H9 (cell line): Measurements from ENCODE around the gene RMDN2. TPM values are rescaled to one million over a fixed set of nuclear protein-coding genes. Genes with fewer than 3 reads are reported as not detected.

Source experiments
- DNase-seq: peaks from one replicate; pipeline ENCODE4 v3.0.0-alpha.2; 2017
- H2AFZ ChIP-seq: one replicate; pipeline ENCODE4 v1.6.1; 2013; ENCODE audit warnings: mild to moderate bottlenecking, low read length, control low read depth, moderate library complexity
- H2AK5ac ChIP-seq: 2 replicates; pipeline ENCODE4 v1.6.1; 2013; ENCODE audit warnings: low read length, control low read depth, mixed read lengths; ENCODE audit not compliant: insufficient read length
- H2BK120ac ChIP-seq: one replicate; pipeline ENCODE4 v1.6.1; 2013; ENCODE audit warnings: low read depth, mild to moderate bottlenecking, low read length, control low read depth, inconsistent platforms; ENCODE audit not compliant: poor library complexity, severe bottlenecking
- H2BK12ac ChIP-seq: 2 replicates; pipeline ENCODE4 v1.6.1; 2013; ENCODE audit warnings: low read length, control low read depth, mixed read lengths, low read depth; ENCODE audit not compliant: insufficient read length
- H2BK15ac ChIP-seq: 2 replicates; pipeline ENCODE4 v1.6.1; 2013; ENCODE audit warnings: low read depth, low read length, control low read depth
- H2BK20ac ChIP-seq: one replicate; pipeline ENCODE4 v1.6.1; 2013; ENCODE audit warnings: low read depth, mild to moderate bottlenecking, low read length, control low read depth, inconsistent platforms; ENCODE audit not compliant: poor library complexity, severe bottlenecking
- H2BK5ac ChIP-seq: 2 replicates; pipeline ENCODE4 v1.6.1; 2013; ENCODE audit warnings: low read length, control low read depth, mixed read lengths; ENCODE audit not compliant: insufficient read length
- H3K14ac ChIP-seq: 2 replicates; pipeline ENCODE4 v1.6.1; 2013; ENCODE audit warnings: low read length, control low read depth; ENCODE audit not compliant: insufficient read depth
- H3K18ac ChIP-seq: 2 replicates; pipeline ENCODE4 v1.6.1; 2013; ENCODE audit warnings: low read depth, mild to moderate bottlenecking, mixed read lengths, low read length, control low read depth; ENCODE audit not compliant: insufficient read length
- H3K23ac ChIP-seq: 2 replicates; pipeline ENCODE4 v1.6.1; 2013; ENCODE audit warnings: low read length, control low read depth, mixed read lengths, low read depth; ENCODE audit not compliant: insufficient read length
- H3K23me2 ChIP-seq: 2 replicates; pipeline ENCODE4 v1.6.1; 2013; ENCODE audit warnings: low read depth, mild to moderate bottlenecking, mixed read lengths, low read length, control low read depth; ENCODE audit not compliant: insufficient read length, poor library complexity, severe bottlenecking
- H3K27ac ChIP-seq: 2 replicates; pipeline ENCODE4 v1.5.1; 2013; ENCODE audit warnings: low read length, control low read depth, mixed read lengths, low read depth; ENCODE audit not compliant: insufficient read length
- H3K27me3 ChIP-seq: 2 replicates; pipeline ENCODE4 v1.6.1; 2013; ENCODE audit warnings: low read length, control low read depth, inconsistent platforms; ENCODE audit not compliant: insufficient read depth
- H3K4ac ChIP-seq: 2 replicates; pipeline ENCODE4 v1.6.1; 2013; ENCODE audit warnings: low read depth, mild to moderate bottlenecking, control low read depth, inconsistent platforms, low read length, moderate library complexity
- H3K4me1 ChIP-seq: 2 replicates; pipeline ENCODE4 v1.6.1; 2013; ENCODE audit warnings: low read length, control low read depth, inconsistent platforms; ENCODE audit not compliant: insufficient read depth
- H3K4me2 ChIP-seq: 2 replicates; pipeline ENCODE4 v1.6.1; 2013; ENCODE audit warnings: low read length, control low read depth, mixed read lengths; ENCODE audit not compliant: insufficient read length, insufficient read depth
- H3K56ac ChIP-seq: 2 replicates; pipeline ENCODE4 v1.6.1; 2013; ENCODE audit warnings: low read depth, mild to moderate bottlenecking, mixed read lengths, low read length, control low read depth; ENCODE audit not compliant: insufficient read length
- H3K79me1 ChIP-seq: 2 replicates; pipeline ENCODE4 v1.6.1; 2013; ENCODE audit warnings: low read depth, mild to moderate bottlenecking, moderate library complexity, low read length, control low read depth, inconsistent platforms; ENCODE audit not compliant: insufficient read depth, poor library complexity, severe bottlenecking
- H3K79me2 ChIP-seq: 2 replicates; pipeline ENCODE4 v1.6.1; 2013; ENCODE audit warnings: low read length, control low read depth, inconsistent platforms; ENCODE audit not compliant: insufficient read depth
- H3K9ac ChIP-seq: 2 replicates; pipeline ENCODE4 v1.6.1; 2013; ENCODE audit warnings: low read length, control low read depth, mixed read lengths; ENCODE audit not compliant: insufficient read length; ENCODE audit errors: extremely low read depth
- H3K9me3 ChIP-seq: one replicate; pipeline ENCODE4 v1.6.1; 2013; ENCODE audit warnings: low read depth, low read length, inconsistent platforms; ENCODE audit not compliant: control insufficient read depth
- H3T11ph ChIP-seq: one replicate; pipeline ENCODE4 v1.6.1; 2013; ENCODE audit warnings: mild to moderate bottlenecking, low read length, control low read depth, inconsistent platforms
- H4K20me1 ChIP-seq: one replicate; pipeline ENCODE4 v1.6.1; 2013; ENCODE audit not compliant: control insufficient read depth, insufficient read length, insufficient read depth
- H4K5ac ChIP-seq: 2 replicates; pipeline ENCODE4 v1.6.1; 2013; ENCODE audit warnings: low read depth, mild to moderate bottlenecking, mixed read lengths, low read length, control low read depth; ENCODE audit not compliant: insufficient read length
- H4K8ac ChIP-seq: replicated peaks from 2 replicates; pipeline ENCODE4 v1.6.1; 2013; ENCODE audit warnings: low read length, control low read depth, mixed read lengths, low read depth; ENCODE audit not compliant: insufficient read length
- H4K91ac ChIP-seq: 2 replicates; pipeline ENCODE4 v1.6.1; 2013; ENCODE audit warnings: low read depth, mild to moderate bottlenecking, moderate library complexity, mixed read lengths, low read length, control low read depth; ENCODE audit not compliant: insufficient read length
- H3K27ac Mint-ChIP-seq, 3 experiments: 2 replicates in 2 of 3; 3 replicates in 1 of 3; pipeline ENCODE4 v1.8.0; 2020 to 2021; ENCODE audit warnings: mixed read lengths in 3 of 3, mild to moderate bottlenecking in 1 of 3, moderate library complexity in 1 of 3
- H3K27me3 Mint-ChIP-seq: 2 replicates; pipeline ENCODE4 v1.8.0; 2021; ENCODE audit warnings: low read depth, mild to moderate bottlenecking, moderate library complexity, mixed read lengths
- H3K36me3 Mint-ChIP-seq, 3 experiments: 2 replicates in 2 of 3; 3 replicates in 1 of 3; pipeline ENCODE4 v1.8.0; 2020 to 2021; ENCODE audit warnings: low read depth in 3 of 3, mixed read lengths in 3 of 3; ENCODE audit not compliant: insufficient read depth in 1 of 3
- H3K4me1 Mint-ChIP-seq, 2 experiments: 2 replicates each; pipeline ENCODE4 v1.8.0; 2020; ENCODE audit warnings: mixed read lengths in 2 of 2
- H3K4me3 Mint-ChIP-seq, 2 experiments: 2 replicates in 1 of 2; 3 replicates in 1 of 2; pipeline ENCODE4 v1.8.0; 2020 to 2021; ENCODE audit warnings: mild to moderate bottlenecking in 2 of 2, mixed read lengths in 2 of 2, moderate library complexity in 1 of 2
- H3K9me3 Mint-ChIP-seq, 2 experiments: 2 replicates in 1 of 2; 3 replicates in 1 of 2; pipeline ENCODE4 v1.8.0; 2020; ENCODE audit warnings: mild to moderate bottlenecking in 2 of 2, mixed read lengths in 2 of 2, moderate library complexity in 1 of 2
- WGBS: extraction: QIAGEN DNeasy Blood & Tissue Kit; methylation state at CpG from one replicate; pipeline ENCODE4 v1.1.7; 2013; ENCODE audit warnings: missing lambda C conversion rate, low lambda C conversion rate, mixed read lengths; ENCODE audit not compliant: insufficient read length; ENCODE audit errors: extremely low coverage; 5-methylcytosine and 5-hydroxymethylcytosine counted together
- total RNA-seq: library from RNA; stranded (reverse); gene quantifications from 2 replicates; pipeline ENCODE4 v1.2.1, GENCODE V29; 2021
- TF ChIP-seq, protein P1 (sequence below): fragments of 200-600 bp; sonication (generic); conservative IDR thresholded peaks from 3 replicates; pipeline ENCODE4 v1.8.0; 2021; ENCODE audit warnings: antibody characterized with exemption, mild to moderate bottlenecking

Gene RMDN2
- total RNA-seq, 1 experiment from 2014 or later = 2.8 TPM

DNA sequence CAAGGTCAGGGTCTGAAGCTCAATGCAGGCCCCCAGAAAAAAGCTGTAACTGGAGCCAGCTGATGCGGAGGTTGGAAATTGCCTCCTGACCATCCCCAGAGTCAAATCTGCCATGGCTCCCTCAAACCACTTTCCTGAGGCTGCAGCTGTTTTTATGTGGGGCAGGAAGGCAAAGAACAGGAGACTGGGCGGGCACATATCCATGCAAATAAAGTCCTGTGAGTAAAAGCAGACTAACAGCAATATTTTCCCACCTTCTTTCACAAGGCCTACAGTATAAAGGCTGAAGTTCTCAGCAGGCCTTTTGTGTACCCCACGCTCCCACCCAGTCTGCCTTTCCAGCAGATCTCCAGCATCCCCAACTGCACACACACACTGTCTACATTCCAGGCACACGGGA lies 103.7 kb downstream of the RMDN2 start:
- no peak overlapping the region; the same call in 1 of the 2 replicates for H3K14ac ChIP-seq
- no peak overlapping the region for H3K56ac ChIP-seq
- no peaks in the 10 kb centered on the region for H3K79me1 ChIP-seq
- no peak overlapping the region for H2AFZ ChIP-seq
- Mint-ChIP-seq H3K27me3 (no peaks in the 10 kb centered on the region; the same call in 1 of the 2 replicates), H3K36me3 (no peaks in the 10 kb centered on the region), H3K4me3 (no peak overlapping the region), H3K27ac (no peak overlapping the region), H3K4me1 (peaks cover 0 to 6% of the 10 kb centered on the region in 2 experiments; a peak in 1 of 4 replicates), H3K9me3 (no peaks in the 10 kb centered on the region)
- no peaks in the 10 kb centered on the region for H3K27me3 ChIP-seq
- H3K23me2 ChIP-seq = no peaks in the 10 kb centered on the region
- H4K5ac ChIP-seq = no peak overlapping the region
- H2BK12ac ChIP-seq = no peak overlapping the region
- TF ChIP-seq, protein P1, sequence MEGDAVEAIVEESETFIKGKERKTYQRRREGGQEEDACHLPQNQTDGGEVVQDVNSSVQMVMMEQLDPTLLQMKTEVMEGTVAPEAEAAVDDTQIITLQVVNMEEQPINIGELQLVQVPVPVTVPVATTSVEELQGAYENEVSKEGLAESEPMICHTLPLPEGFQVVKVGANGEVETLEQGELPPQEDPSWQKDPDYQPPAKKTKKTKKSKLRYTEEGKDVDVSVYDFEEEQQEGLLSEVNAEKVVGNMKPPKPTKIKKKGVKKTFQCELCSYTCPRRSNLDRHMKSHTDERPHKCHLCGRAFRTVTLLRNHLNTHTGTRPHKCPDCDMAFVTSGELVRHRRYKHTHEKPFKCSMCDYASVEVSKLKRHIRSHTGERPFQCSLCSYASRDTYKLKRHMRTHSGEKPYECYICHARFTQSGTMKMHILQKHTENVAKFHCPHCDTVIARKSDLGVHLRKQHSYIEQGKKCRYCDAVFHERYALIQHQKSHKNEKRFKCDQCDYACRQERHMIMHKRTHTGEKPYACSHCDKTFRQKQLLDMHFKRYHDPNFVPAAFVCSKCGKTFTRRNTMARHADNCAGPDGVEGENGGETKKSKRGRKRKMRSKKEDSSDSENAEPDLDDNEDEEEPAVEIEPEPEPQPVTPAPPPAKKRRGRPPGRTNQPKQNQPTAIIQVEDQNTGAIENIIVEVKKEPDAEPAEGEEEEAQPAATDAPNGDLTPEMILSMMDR = no peak
- H3K27ac ChIP-seq = no peak overlapping the region
- WGBS = no CpG with 5 or more reads among the region's 4 CpGs
- H2BK15ac ChIP-seq = no peak overlapping the region
- H3K18ac ChIP-seq = no peak overlapping the region
- DNase-seq = no peak
- no peak overlapping the region for H2BK5ac ChIP-seq
- no peak overlapping the region for H2BK20ac ChIP-seq
- no peaks in the 10 kb centered on the region for H3K4me1 ChIP-seq
- no peak overlapping the region for H4K8ac ChIP-seq
- H3K9ac ChIP-seq = no peak overlapping the region
- H3K4me2 ChIP-seq = no peak overlapping the region
- H3K79me2 ChIP-seq = no peaks in the 10 kb centered on the region
- no peak overlapping the region for H3K23ac ChIP-seq
- H3K4ac ChIP-seq = no peak overlapping the region
- no peak overlapping the region for H3T11ph ChIP-seq
- no peak overlapping the region for H4K91ac ChIP-seq
- H4K20me1 ChIP-seq = no peaks in the 10 kb centered on the region
- H3K9me3 ChIP-seq = no peaks in the 10 kb centered on the region
- no peak overlapping the region for H2AK5ac ChIP-seq
- no peak overlapping the region for H2BK120ac ChIP-seq
